ENCODE data around the gene NPHP3. TPM values are rescaled to one million over a fixed set of nuclear protein-coding genes. Genes with fewer than 3 reads are reported as not detected.

The NPHP3 gene
- total and polyA plus RNA-seq, 2 of the 4 experiments (the other 2 are of a cell fraction): 19.9 to 21.3 TPM

- POLR2A ChIA-PET (ENCODE audit: unreplicated experiment): no interaction called here
- H3K4me3 ChIP-seq (ENCODE audit: insufficient read depth, low read depth, low read length): no peak overlapping the region
- ATAC-seq (ENCODE audit: low read depth) (no peak), DNase-seq (no peak)
- peaks cover 3% of the 10 kb centered on the region; the same call in 1 of the 2 replicates for H3K4me1 ChIP-seq (ENCODE audit: control insufficient read depth, insufficient read depth, low read length)
- no peak overlapping the region for H2BK15ac ChIP-seq (ENCODE audit: low read depth, low read length)
- H3K23ac ChIP-seq (ENCODE audit: low read depth, low read length): no peak overlapping the region
- no peak overlapping the region for H2BK120ac ChIP-seq (ENCODE audit: low read depth, low read length)
- TF ChIP-seq RFX5 (IDR thresholded peaks at IDR 0.05; ENCODE audit: low read depth, low read length): no peak
- TF ChIP-seq CEBPB (IDR thresholded peaks at IDR 0.05; ENCODE audit: low read depth, low read length): no peak
- TF ChIP-seq POLR2A (IDR thresholded peaks at IDR 0.05; ENCODE audit: low read depth, low read length): no peak
- no peak for TF ChIP-seq NFE2L2 (IDR thresholded peaks at IDR 0.05; ENCODE audit: low read depth, low read length)
- TF ChIP-seq MXI1 (IDR thresholded peaks at IDR 0.05; ENCODE audit: borderline replicate concordance, low read depth, low read length): no peak
- TF ChIP-seq BHLHE40 (IDR thresholded peaks at IDR 0.05; ENCODE audit: low read depth, low read length): no peak
- no peak for TF ChIP-seq RAD21 (IDR thresholded peaks at IDR 0.05; ENCODE audit: low read length)
- TF ChIP-seq CTCF (conservative IDR thresholded peaks at IDR 0.05; ENCODE audit: low read depth, low read length): no peak
- H4K91ac ChIP-seq (ENCODE audit: insufficient read depth, low read depth, low read length): no peak overlapping the region
- H2AK9ac ChIP-seq (replicated peaks; ENCODE audit: low read depth, low read length, poor library complexity): no peak overlapping the region
- no peak overlapping the region for H3K18ac ChIP-seq (ENCODE audit: low read depth, low read length)
- H3K56ac ChIP-seq (ENCODE audit: extremely low read depth, insufficient read depth, low read length): no peak overlapping the region
- in situ Hi-C loops (cut with MboI; ENCODE audit: low sequenced_read_pairs): no loop called here
- H3K27me3 ChIP-seq (ENCODE audit: control insufficient read depth, insufficient read depth, low read length): no peaks in the 10 kb centered on the region
- no peak overlapping the region for H2BK20ac ChIP-seq (ENCODE audit: low read depth, low read length)
- H4K8ac ChIP-seq (ENCODE audit: low read depth in 2 of 2, low read length in 2 of 2): no peak overlapping the region
- no peak overlapping the region for H3K14ac ChIP-seq (replicated peaks; ENCODE audit: low read depth, low read length)
- peaks cover 2% of the 10 kb centered on the region for H3K36me3 ChIP-seq (ENCODE audit: control insufficient read depth, insufficient read depth, low read length)
- no peak overlapping the region for H2AK5ac ChIP-seq (ENCODE audit: low read depth, low read length)
- H3K79me1 ChIP-seq (ENCODE audit: low read depth in 1 of 2, low read length in 2 of 2): peaks cover 11 to 35% of the 10 kb centered on the region in 2 experiments
- no peak overlapping the region for H3K4ac ChIP-seq (ENCODE audit: low read depth, low read length)
- 0 out of 2 replicates have a peak, but pooled peaks cover 5% of the 10 kb centered on the region for H3K9me1 ChIP-seq (ENCODE audit: insufficient read depth, low read length)
- H3K9ac ChIP-seq (ENCODE audit: low read depth, low read length): no peak overlapping the region
- no peak overlapping the region for H4K5ac ChIP-seq (ENCODE audit: low read depth, low read length)
- intact Hi-C loops (cut with micrococcal nuclease): no loop called here
- H3K9me3 ChIP-seq (ENCODE audit: control insufficient read depth, insufficient read depth, low read length): no peaks in the 10 kb centered on the region
- dilution Hi-C loops (cut with HindIII; ENCODE audit: low sequenced_read_pairs, unreplicated experiment): no loop called here
- no peak overlapping the region for H2BK5ac ChIP-seq (ENCODE audit: low read depth, low read length, poor library complexity, severe bottlenecking)
- H4K20me1 ChIP-seq (ENCODE audit: insufficient read depth, low read length): no peaks in the 10 kb centered on the region
- BruUV-seq (replicated peaks): no TSS peak
- no CpG with 5 or more reads among the region's 2 CpGs for WGBS, 2 experiments (ENCODE audit: extremely low coverage in 2 of 2, insufficient read length in 1 of 2)
- CTCF ChIA-PET: interaction anchor here (1.3 kb wide), 1 partner anchor 12 kb away, joined by 3 read pairs; no protein-coding TSS in a partner anchor
- no peak overlapping the region for H2AFZ ChIP-seq (replicated peaks; ENCODE audit: low read length, poor library complexity)
- no peak overlapping the region for H3K4me2 ChIP-seq (ENCODE audit: low read depth, low read length)
- H3K27ac ChIP-seq (ENCODE audit: insufficient read depth, low read length): no peak overlapping the region
Observed at GRCh38 chr3:132654190-132654589, 68.0 kb downstream of the NPHP3 start.
